Placental epithelial cell (primary cell): Measurements from ENCODE around the gene SEC14L3. TPM values are rescaled to one million over a fixed set of nuclear protein-coding genes. Genes with fewer than 3 reads are reported as not detected.

Source experiments
- small RNA-seq: library from RNA; depleted of rRNA; stranded (forward); fragments of <200 nt; gene quantifications from one replicate; pipeline ENCODE3, GENCODE V24; 2012
- total RNA-seq: library from RNA; depleted of rRNA; stranded (reverse); fragments of >200 nt; gene quantifications from 2 replicates; pipeline ENCODE4 v1.2.3, GENCODE V29; 2012

The SEC14L3 gene
- total RNA-seq = not detected in 2 replicates

GRCh38 chr22:30471616-30472318 is at the start of gene SEC14L3:
Gene SEC14L3 (minus strand): TSS chr22:30472017. CDS start chr22:30471958, 59 bp downstream.

GRCh38 chr22:30425616-30426387 is 46.0 kb downstream of the SEC14L3 start, which contains the start of gene MTFP1:
Gene MTFP1 (plus strand): TSS chr22:30425768. CDS start chr22:30425880, 112 bp downstream.

Small RNA genes lying within 50 kb of the gene (small RNA-seq; reads per million reads assigned to genes)
- gene AC004832.3 (not detected), gene RNU6-564P (not detected)

Other genes starting within 250 kb of the SEC14L3 start
- gene LIF, start 225.3 kb downstream of the SEC14L3 start, total RNA-seq = 0.22 TPM in 1 of 2 replicates, not detected in the other
- gene OSM, start 205.2 kb downstream of the SEC14L3 start, total RNA-seq = not detected in 2 replicates
- gene CASTOR1, start 182.5 kb downstream of the SEC14L3 start, total RNA-seq = 44.0 and 89.5 TPM in 2 replicates
- 66.3 and 83.1 TPM in 2 replicates for gene TBC1D10A, start 145.1 kb downstream of the SEC14L3 start, total RNA-seq
- gene SF3A1, start 115.1 kb downstream of the SEC14L3 start, total RNA-seq = 36.5 and 75.8 TPM in 2 replicates
- gene CCDC157, start 115.0 kb downstream of the SEC14L3 start, total RNA-seq = 3.5 and 8.0 TPM in 2 replicates
- gene RNF215, start 84.6 kb downstream of the SEC14L3 start, total RNA-seq = 21.6 and 23.4 TPM in 2 replicates
- 34.9 and 36.1 TPM in 2 replicates for gene SEC14L2, start 75.0 kb downstream of the SEC14L3 start, total RNA-seq
- 7.1 and 22.7 TPM in 2 replicates for gene MTFP1, start 46.2 kb downstream of the SEC14L3 start, total RNA-seq
- not detected in 2 replicates for gene SEC14L4, start 33.7 kb upstream of the SEC14L3 start, total RNA-seq
- not detected in 2 replicates for gene SEC14L6, start 74.7 kb upstream of the SEC14L3 start, total RNA-seq
- gene GAL3ST1, start 102.6 kb upstream of the SEC14L3 start, total RNA-seq = 0.39 and 1.3 TPM in 2 replicates
- gene PES1, start 119.9 kb upstream of the SEC14L3 start, total RNA-seq = 45.1 and 47.9 TPM in 2 replicates
- 11.9 and 49.5 TPM in 2 replicates for gene TCN2, start 135.2 kb upstream of the SEC14L3 start, total RNA-seq
- 2.4 and 3.9 TPM in 2 replicates for gene SLC35E4, start 163.8 kb upstream of the SEC14L3 start, total RNA-seq
- 13.0 and 16.9 TPM in 2 replicates for gene DUSP18, start 195.9 kb upstream of the SEC14L3 start, total RNA-seq
- 0.11 and 1.2 TPM in 2 replicates for gene OSBP2, start 222.9 kb upstream of the SEC14L3 start, total RNA-seq